H1 (cell line): Measurements from ENCODE around the gene DMRT1. TPM values are rescaled to one million over a fixed set of nuclear protein-coding genes. Genes with fewer than 3 reads are reported as not detected.

Source experiments
- CTCF ChIA-PET: fragments of 300-600 bp; sonication (Branson Sonifier 250); formaldehyde crosslinking; loops from one replicate; lab custom pipeline; 2021; ENCODE audit not compliant: partially characterized antibody; lab: Charles Lee
- POLR2A ChIA-PET: fragments of 300-600 bp; sonication (Branson Sonifier 250); formaldehyde crosslinking; loops from one replicate; lab custom pipeline; 2021; ENCODE audit warnings: inconsistent platforms; ENCODE audit not compliant: partially characterized antibody; lab: Charles Lee
- DNase-seq, 2 experiments: peaks; one replicate each; pipeline versions ENCODE4 v3.0.0 to v3.0.0-alpha.2; 2010 to 2022; ENCODE audit warnings: low spot score in 2 of 2, low read depth in 1 of 2, mixed read lengths in 1 of 2
- FAIRE-seq: peaks from 2 replicates; lab custom pipeline; 2011; peaks lifted over from hg19 to GRCh38; lab: Jason Lieb, UNC
- H2AFZ ChIP-seq: 2 replicates; pipeline ENCODE4 v1.8.1; 2012; ENCODE audit warnings: low read length, inconsistent platforms
- H2AK5ac ChIP-seq: 2 replicates; pipeline ENCODE4 v1.6.1; 2013; ENCODE audit warnings: low read depth, low read length
- H2BK120ac ChIP-seq: replicated peaks from 2 replicates; pipeline ENCODE3; 2013; ENCODE audit warnings: low read depth, low read length, inconsistent platforms
- H2BK12ac ChIP-seq: 2 replicates; pipeline ENCODE4 v1.6.1; 2013; ENCODE audit warnings: low read depth, low read length
- H2BK15ac ChIP-seq: 2 replicates; pipeline ENCODE4 v1.6.1; 2013; ENCODE audit warnings: low read length
- H2BK20ac ChIP-seq: 2 replicates; pipeline ENCODE4 v1.6.1; 2013; ENCODE audit warnings: low read length
- H2BK5ac ChIP-seq: 2 replicates; pipeline ENCODE4 v1.6.1; 2013; ENCODE audit warnings: low read depth, low read length
- H3K14ac ChIP-seq: 2 replicates; pipeline ENCODE4 v1.6.1; 2013; ENCODE audit warnings: inconsistent platforms; ENCODE audit not compliant: insufficient read length
- H3K18ac ChIP-seq: 2 replicates; pipeline ENCODE4 v1.6.1; 2013; ENCODE audit warnings: low read length; ENCODE audit errors: extremely low read depth
- H3K23ac ChIP-seq: 2 replicates; pipeline ENCODE4 v1.6.1; 2013; ENCODE audit warnings: inconsistent platforms; ENCODE audit not compliant: insufficient read length
- H3K23me2 ChIP-seq: 2 replicates; pipeline ENCODE4 v1.6.1; 2013; ENCODE audit warnings: low read depth, low read length
- H3K27ac ChIP-seq: 2 replicates; pipeline ENCODE4 v1.6.1; 2011; ENCODE audit warnings: low read depth, low read length, inconsistent platforms
- H3K27me3 ChIP-seq, 4 experiments: replicated peaks in 1 of 4; 1 replicate in 1 of 4; 2 replicates in 3 of 4; pipeline versions ENCODE4 v1.6.1 to v1.8.1; 2011 to 2013; ENCODE audit warnings: low read length in 3 of 4, mild to moderate bottlenecking in 3 of 4, inconsistent platforms in 2 of 4, mixed read lengths in 2 of 4, moderate library complexity in 1 of 4; ENCODE audit not compliant: control insufficient read depth in 3 of 4, insufficient read depth in 3 of 4; ENCODE audit errors: extremely low read depth in 1 of 4
- H3K36me3 ChIP-seq, 4 experiments: 2 replicates each; pipeline versions ENCODE4 v1.6.1 to v1.8.1; 2011 to 2013; ENCODE audit warnings: mild to moderate bottlenecking in 4 of 4, low read length in 3 of 4, moderate library complexity in 2 of 4, control low read depth in 1 of 4, inconsistent platforms in 1 of 4; ENCODE audit not compliant: insufficient read depth in 4 of 4, control insufficient read depth in 2 of 4
- H3K4ac ChIP-seq: replicated peaks from 2 replicates; pipeline ENCODE3; 2013; ENCODE audit warnings: low read length, low read depth, mixed read lengths, inconsistent platforms; ENCODE audit not compliant: insufficient read length
- H3K4me1 ChIP-seq, 4 experiments: replicated peaks in 1 of 4; 1 replicate in 1 of 4; 2 replicates in 3 of 4; pipeline versions ENCODE4 v1.6.1 to v1.8.1; 2011 to 2013; ENCODE audit warnings: low read length in 3 of 4, inconsistent platforms in 2 of 4, mixed read lengths in 1 of 4; ENCODE audit not compliant: insufficient read depth in 4 of 4, control insufficient read depth in 3 of 4
- H3K4me2 ChIP-seq, 2 experiments: 2 replicates each; pipeline versions ENCODE4 v1.6.1 to v1.8.1; 2011 to 2013; ENCODE audit warnings: low read depth in 2 of 2, low read length in 2 of 2, control low read depth in 1 of 2, inconsistent platforms in 1 of 2, mild to moderate bottlenecking in 1 of 2; ENCODE audit not compliant: insufficient read depth in 1 of 2
- H3K4me3 ChIP-seq, 4 experiments: fragments of 200-600, 300-600 bp in 1 of 4; sonication (generic), shearing (Covaris generic), sonication (Bioruptor Twin) in 1 of 4; 2 replicates each; pipeline versions ENCODE4 v1.5.1 to v1.8.1; 2011 to 2016; ENCODE audit warnings: low read length in 4 of 4, low read depth in 3 of 4, control low read depth in 2 of 4, inconsistent platforms in 2 of 4, mild to moderate bottlenecking in 2 of 4, mixed read lengths in 1 of 4, moderate library complexity in 1 of 4; ENCODE audit not compliant: insufficient read depth in 2 of 4; ENCODE audit errors: extremely low read depth in 1 of 4
- H3K56ac ChIP-seq: replicated peaks from 2 replicates; pipeline ENCODE3; 2013; ENCODE audit warnings: low read depth, mild to moderate bottlenecking, mixed read lengths, low read length, inconsistent platforms; ENCODE audit not compliant: insufficient read length
- H3K79me1 ChIP-seq: 2 replicates; pipeline ENCODE4 v1.6.1; 2013; ENCODE audit warnings: low read depth, low read length, control low read depth
- H3K79me2 ChIP-seq, 2 experiments: 2 replicates each; pipeline versions ENCODE4 v1.6.1 to v1.8.1; 2012 to 2013; ENCODE audit warnings: low read length in 2 of 2, mild to moderate bottlenecking in 2 of 2, inconsistent platforms in 1 of 2; ENCODE audit not compliant: insufficient read depth in 2 of 2, control insufficient read depth in 1 of 2
- H3K9ac ChIP-seq, 4 experiments: replicated peaks in 1 of 4; 1 replicate in 1 of 4; 2 replicates in 3 of 4; pipeline versions ENCODE4 v1.6.1 to v1.8.1; 2011 to 2013; ENCODE audit warnings: low read depth in 3 of 4, low read length in 3 of 4, control low read depth in 2 of 4, mild to moderate bottlenecking in 2 of 4, moderate library complexity in 2 of 4, inconsistent platforms in 1 of 4; ENCODE audit errors: extremely low read depth in 1 of 4
- H3K9me3 ChIP-seq, 2 experiments: 2 replicates each; pipeline versions ENCODE4 v1.6.1 to v1.8.1; 2012 to 2013; ENCODE audit warnings: mild to moderate bottlenecking in 2 of 2, moderate library complexity in 2 of 2, control low read depth in 1 of 2, inconsistent platforms in 1 of 2, low read depth in 1 of 2, low read length in 1 of 2, mixed read lengths in 1 of 2; ENCODE audit not compliant: insufficient read depth in 2 of 2
- H4K20me1 ChIP-seq, 2 experiments: replicated peaks in 1 of 2; 2 replicates each; pipeline versions ENCODE3 to v1.8.1; 2011 to 2013; ENCODE audit warnings: inconsistent platforms in 2 of 2, low read length in 2 of 2, mild to moderate bottlenecking in 1 of 2; ENCODE audit not compliant: insufficient read depth in 2 of 2, control insufficient read depth in 1 of 2
- H4K5ac ChIP-seq: 2 replicates; pipeline ENCODE4 v1.6.1; 2013; ENCODE audit warnings: low read length, low read depth, mixed read lengths, inconsistent platforms; ENCODE audit not compliant: insufficient read length
- H4K8ac ChIP-seq: 2 replicates; pipeline ENCODE4 v1.8.0; 2013; ENCODE audit warnings: mild to moderate bottlenecking, moderate library complexity, low read length, inconsistent platforms; ENCODE audit not compliant: insufficient read depth; ENCODE audit errors: extremely low read depth
- H4K91ac ChIP-seq: replicated peaks from 2 replicates; pipeline ENCODE3; 2013; ENCODE audit warnings: low read length, mixed read lengths, inconsistent platforms; ENCODE audit not compliant: insufficient read length
- BACH1 ChIP-seq: IDR thresholded peaks from 2 replicates; pipeline ENCODE4 v1.6.1; 2012; ENCODE audit warnings: low read length, improper control_type of control experiment
- HDAC2 ChIP-seq, 2 experiments: fragments of 300-600 bp in 1 of 2; sonication (generic) in 1 of 2; IDR thresholded peaks; 2 replicates each; pipeline ENCODE4 v1.6.1; 2011 to 2012; ENCODE audit warnings: low read depth in 2 of 2, low read length in 2 of 2, mild to moderate bottlenecking in 2 of 2, moderate library complexity in 2 of 2, borderline replicate concordance in 1 of 2, inconsistent platforms in 1 of 2
- MAFK ChIP-seq: IDR thresholded peaks from 2 replicates; pipeline ENCODE4 v1.6.1; 2012; ENCODE audit warnings: low read depth, mild to moderate bottlenecking, improper control_type of control experiment, low read length
- NANOG ChIP-seq: IDR thresholded peaks from 2 replicates; pipeline ENCODE4 v1.6.1; 2011; ENCODE audit warnings: low read length, low read depth, mild to moderate bottlenecking, inconsistent platforms; ENCODE audit not compliant: insufficient read depth, poor library complexity, severe bottlenecking
- NRF1 ChIP-seq: IDR thresholded peaks from 2 replicates; pipeline ENCODE4 v1.6.1; 2011; ENCODE audit warnings: mild to moderate bottlenecking, low read depth, low read length, improper control_type of control experiment
- POLR2AphosphoS5 ChIP-seq: IDR thresholded peaks from 2 replicates; pipeline ENCODE4 v1.6.1; 2011; ENCODE audit warnings: low read depth, low read length
- RAD21 ChIP-seq, 2 experiments: IDR thresholded peaks in 1 of 2; conservative IDR thresholded peaks in 1 of 2; 2 replicates each; pipeline ENCODE4 v1.6.1; 2011; ENCODE audit warnings: low read depth in 2 of 2, low read length in 2 of 2, improper control_type of control experiment in 1 of 2, inconsistent platforms in 1 of 2, mild to moderate bottlenecking in 1 of 2, moderate library complexity in 1 of 2
- RNF2 ChIP-seq: fragments of 200-900, 300-1000 bp; sonication (generic); IDR thresholded peaks from 2 replicates; pipeline ENCODE4 v1.7.1; 2016; ENCODE audit warnings: borderline replicate concordance, low read depth, mild to moderate bottlenecking, antibody characterized with exemption, low read length; ENCODE audit not compliant: poor library complexity, severe bottlenecking; ENCODE audit errors: missing control alignments
- TBP ChIP-seq: IDR thresholded peaks from 2 replicates; pipeline ENCODE4 v1.6.1; 2011; ENCODE audit warnings: low read depth, low read length, improper control_type of control experiment
- TCF12 ChIP-seq: IDR thresholded peaks from 2 replicates; pipeline ENCODE4 v1.6.1; 2011; ENCODE audit warnings: low read depth, mild to moderate bottlenecking, low read length
- TEAD4 ChIP-seq: IDR thresholded peaks from 2 replicates; pipeline ENCODE4 v1.6.1; 2012; ENCODE audit warnings: low read depth, low read length, inconsistent platforms, mixed read lengths
- WGBS, 2 experiments: shearing (Covaris generic) in 1 of 2; methylation state at CpG; one replicate each; pipeline versions ENCODE4 v1.1.6 to v1.1.7; 2013 to 2015; ENCODE audit warnings: low lambda C conversion rate in 2 of 2, mixed read lengths in 2 of 2, inconsistent platforms in 1 of 2, low coverage in 1 of 2, missing lambda C conversion rate in 1 of 2; ENCODE audit not compliant: insufficient replicate concordance in 2 of 2, insufficient coverage in 1 of 2, insufficient read length in 1 of 2; ENCODE audit errors: extremely low coverage in 1 of 2, missing lambda C conversion rate in 1 of 2; 5-methylcytosine and 5-hydroxymethylcytosine counted together
- polyA plus RNA-seq, 7 experiments: library from polyadenylated mRNA; depleted of rRNA in 3 of 7; stranded (reverse) in 5 of 7; unstranded in 2 of 7; fragments of >200 nt in 5 of 7; fragments of 200-250 nt in 2 of 7; gene quantifications; 1 replicate in 5 of 7; 2 replicates in 1 of 7; 4 replicates in 1 of 7; pipeline versions ENCODE4 v1.2.1 to v1.2.3, GENCODE V29; 2011 to 2013; ENCODE audit warnings: missing spikeins in 2 of 7, mixed read lengths in 2 of 7
- total RNA-seq: library from RNA; stranded (reverse); fragmentation: NEBNext Ultra II Directional; extraction: Animal tissue kit (Norgen Biotek cat#: 25700); gene quantifications from 2 replicates; pipeline ENCODE4 v1.2.1, GENCODE V29; 2021

Gene DMRT1
- total and polyA plus RNA-seq, 2 of the 8 experiments (the other 6 are each of a cell fraction or from before 2014, with no cell fraction given): 0.15 TPM; not detected in 1

DNA sequence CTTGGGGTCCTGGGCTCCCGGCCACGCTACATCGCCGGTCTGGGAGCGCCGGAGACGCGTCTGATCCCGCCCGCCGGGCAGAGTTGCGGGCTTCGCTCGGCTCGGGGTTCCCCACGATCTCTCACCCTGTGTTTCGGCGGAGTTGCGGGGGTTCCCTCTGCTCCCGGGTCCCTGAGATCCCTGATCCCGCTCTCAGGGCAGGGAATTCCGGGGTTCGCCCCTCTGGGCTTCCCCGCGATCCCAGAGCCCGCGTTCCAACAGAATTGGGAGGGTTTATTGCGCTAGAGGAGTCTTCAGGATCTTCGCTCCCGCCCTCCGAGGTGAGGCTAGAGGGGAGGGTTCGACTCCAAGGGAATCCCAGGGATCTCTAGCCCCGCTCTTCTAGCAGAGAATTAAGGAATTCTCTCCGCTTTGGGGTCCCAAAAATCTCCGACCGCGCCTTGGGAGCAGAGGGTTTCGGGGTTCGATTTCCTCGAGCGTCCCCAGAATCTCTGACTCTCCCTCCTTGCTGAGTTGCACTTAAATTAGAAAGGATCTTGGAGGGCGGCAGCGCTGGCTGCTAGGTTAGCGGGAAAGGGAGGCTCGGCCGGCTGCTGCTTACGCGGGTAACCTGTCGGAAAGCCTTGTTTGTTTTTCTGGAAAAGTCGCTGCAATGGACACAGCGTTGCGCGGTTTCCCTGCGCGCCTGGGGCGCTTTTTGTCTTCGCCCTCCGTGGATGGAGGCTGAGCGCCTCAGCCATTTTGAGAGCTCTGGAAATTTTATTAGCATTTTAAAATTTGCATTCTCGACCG, 1.3 kb downstream of the DMRT1 start:
- Histone ChIP-seq H2BK5ac (no peak overlapping the region), H3K27ac (no peak overlapping the region), H2BK20ac (no peak overlapping the region), H3K79me1 (no peaks in the 10 kb centered on the region), H2BK12ac (no peak overlapping the region), H3K4ac (no peak overlapping the region), H3K27me3 (peaks cover 51 to 94% (median 90%) of the 10 kb centered on the region in 4 experiments), H4K8ac (no peak overlapping the region; the same call in 1 of the 2 replicates), H3K9me3 (peaks cover 0 to 3% of the 10 kb centered on the region in 2 experiments; a peak in 1 of 4 replicates), H3K4me3 (peak overlapping the region in 3 of 4 experiments; percentile 18 to 54 (median 26); a peak in 6 of 8 replicates), H3K4me2 (peak overlapping the region; percentile 24 to 60), H3K23ac (no peak overlapping the region), H4K5ac (no peak overlapping the region), H2AK5ac (no peak overlapping the region), H3K14ac (no peak overlapping the region), H4K20me1 (peaks cover 0 to 13% of the 10 kb centered on the region in 2 experiments), H3K18ac (no peak overlapping the region), H2AFZ (no peak overlapping the region), H3K23me2 (peaks cover 7% of the 10 kb centered on the region; the same call in 1 of the 2 replicates), H3K4me1 (peaks cover 0 to 7% (median 1%) of the 10 kb centered on the region in 4 experiments; a peak in 4 of 7 replicates), H3K9ac (no peak overlapping the region), H3K36me3 (no peaks in the 10 kb centered on the region; a peak in 1 of 8 replicates), H4K91ac (no peak overlapping the region), H2BK120ac (no peak overlapping the region), H3K79me2 (no peaks in the 10 kb centered on the region), H3K56ac (no peak overlapping the region), H2BK15ac (no peak overlapping the region)
- CTCF ChIA-PET: no interaction called here
- WGBS, 2 experiments: 5% methylated on average over 57 of the region's 61 CpGs; no CpG with 5 or more reads in 1 of the 2 experiments
- POLR2A ChIA-PET: no interaction called here
- no peak for FAIRE-seq
- DNase-seq: peak in 1 of 2 experiments; percentile 71
- TF ChIP-seq HDAC2 (IDR thresholded peaks at IDR 0.05; ENCODE audit: borderline replicate concordance in 1 of 2, low read depth in 2 of 2, low read length in 2 of 2) (no peak), POLR2AphosphoS5 (no peak), RNF2 (peak; percentile 89), TBP (0 out of 2 replicates have a peak, but pooled peaks have one; percentile 20), NANOG (no peak), RAD21 (IDR thresholded peaks at IDR 0.05 in 1 of 2, conservative IDR thresholded peaks at IDR 0.05 in 1 of 2; ENCODE audit: low read depth in 2 of 2, low read length in 2 of 2) (no peak), NRF1 (no peak), BACH1 (no peak), TCF12 (no peak), MAFK (no peak), TEAD4 (no peak)
